Erythroblast (primary cell): Measurements from ENCODE around the gene RRBP1.

Experiments
- GATA1 ChIP-seq: IDR thresholded peaks from 2 replicates; pipeline ENCODE4 v1.6.1; 2011; ENCODE audit warnings: low read depth, mild to moderate bottlenecking, control low read depth, low read length, moderate library complexity
- POLR2A ChIP-seq: IDR thresholded peaks from 2 replicates; pipeline ENCODE4 v1.6.1; 2011; ENCODE audit warnings: mild to moderate bottlenecking, low read length

DNA sequence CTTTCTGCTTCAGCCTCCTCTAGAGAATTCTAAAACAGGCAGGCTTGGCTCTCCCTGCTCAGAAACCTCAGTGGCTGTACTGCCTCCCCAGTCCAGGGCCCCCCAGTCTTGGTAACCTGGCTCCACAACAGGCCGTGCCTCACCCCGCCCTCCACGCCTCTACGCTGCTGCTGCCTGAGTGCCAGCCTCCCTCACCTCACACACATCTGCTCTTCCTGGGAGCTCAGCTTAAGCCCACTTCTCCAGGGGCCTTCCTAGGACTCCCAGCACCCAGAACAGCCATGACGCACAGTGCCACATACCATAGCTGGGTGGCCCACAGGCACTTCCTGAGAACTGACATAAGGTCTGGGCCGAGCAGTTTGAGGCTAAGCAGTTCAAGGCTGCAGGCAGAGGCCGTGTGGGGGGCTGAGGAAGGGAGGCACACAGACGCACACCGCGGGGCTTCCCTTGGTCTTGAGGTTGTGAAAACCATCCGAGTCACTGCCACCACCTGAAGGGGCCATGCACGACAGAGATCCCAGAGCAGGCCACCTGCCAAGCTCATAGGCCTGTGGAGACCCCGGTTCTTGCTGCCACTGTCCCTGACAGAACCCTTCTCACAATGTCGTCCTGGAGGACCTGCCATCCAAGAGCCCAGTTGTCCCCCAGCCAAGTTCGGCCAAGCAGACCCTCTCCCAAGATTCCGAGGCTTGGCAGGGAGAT is 69.6 kb downstream of the RRBP1 start:
- TF ChIP-seq POLR2A = no peak
- TF ChIP-seq GATA1 = no peak
